GM19395 (cell line): Measurements from ENCODE around the gene CSF3.

ENCODE experiments used
- ATAC-seq: cut with Tn5 transposase; IDR thresholded peaks from one replicate; pipeline ENCODE4 v1.9.1; 2021; ENCODE audit warnings: mild to moderate bottlenecking, moderate library complexity; ENCODE audit not compliant: unreplicated experiment

CSF3 gene

GRCh38 chr17:40059729-40060475, 44.7 kb downstream of the CSF3 start:
- ATAC-seq, result no peak

- ATAC-seq, result no peak
Observed at GRCh38 chr17:40060887-40061608, 45.8 kb downstream of the CSF3 start.

GRCh38 chr17:40061609-40062038, 46.4 kb downstream of the CSF3 start:
- ATAC-seq, result no peak

DNA sequence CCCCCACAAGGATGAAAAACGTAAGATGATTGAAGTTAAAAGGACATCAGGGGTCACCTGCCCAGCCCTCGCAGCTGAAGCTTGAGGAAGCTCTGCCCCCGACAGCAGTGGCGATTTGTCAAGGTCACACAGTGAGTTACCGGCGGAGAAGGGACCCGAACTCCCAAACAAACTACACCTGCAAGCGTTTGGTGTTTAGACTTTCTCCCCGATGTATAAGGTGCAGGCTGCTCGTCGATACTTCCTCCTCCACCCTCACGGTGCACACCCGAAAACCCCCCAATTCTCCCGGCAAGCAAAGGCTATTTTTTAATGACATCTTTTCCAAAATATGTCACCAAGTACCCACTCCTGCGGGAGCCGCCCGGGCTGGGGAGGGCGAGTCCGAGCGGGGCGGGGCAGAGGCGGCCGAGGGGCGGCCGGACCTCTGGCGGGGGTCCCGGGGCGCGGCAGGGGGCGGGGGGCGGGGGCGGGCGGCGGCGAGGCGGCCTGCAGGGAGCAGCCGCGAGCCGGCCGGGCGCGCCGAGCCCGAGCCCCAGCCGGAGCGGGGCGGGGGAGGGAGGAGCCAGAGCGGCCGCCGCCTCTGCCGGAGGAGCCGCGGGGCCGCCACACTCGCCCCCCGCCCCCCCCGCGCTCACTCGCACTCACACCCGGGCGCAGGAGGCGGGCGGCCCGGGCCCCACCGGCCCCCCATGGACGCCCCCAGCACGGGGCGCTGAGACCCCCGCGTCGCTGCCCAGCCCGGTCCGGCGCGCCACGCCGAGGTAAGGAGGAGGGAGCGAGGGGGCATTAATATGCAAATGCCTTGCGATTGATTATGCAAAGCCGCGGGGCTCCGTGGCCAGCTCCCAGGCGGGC, 47.3 kb downstream of the CSF3 start, which contains the start of gene THRA:
Gene THRA (plus strand): TSS at position 637 of the 858 bp plus-strand sequence. CDS start 11,524 bp downstream, outside the sequence.
- no peak for ATAC-seq

DNA sequence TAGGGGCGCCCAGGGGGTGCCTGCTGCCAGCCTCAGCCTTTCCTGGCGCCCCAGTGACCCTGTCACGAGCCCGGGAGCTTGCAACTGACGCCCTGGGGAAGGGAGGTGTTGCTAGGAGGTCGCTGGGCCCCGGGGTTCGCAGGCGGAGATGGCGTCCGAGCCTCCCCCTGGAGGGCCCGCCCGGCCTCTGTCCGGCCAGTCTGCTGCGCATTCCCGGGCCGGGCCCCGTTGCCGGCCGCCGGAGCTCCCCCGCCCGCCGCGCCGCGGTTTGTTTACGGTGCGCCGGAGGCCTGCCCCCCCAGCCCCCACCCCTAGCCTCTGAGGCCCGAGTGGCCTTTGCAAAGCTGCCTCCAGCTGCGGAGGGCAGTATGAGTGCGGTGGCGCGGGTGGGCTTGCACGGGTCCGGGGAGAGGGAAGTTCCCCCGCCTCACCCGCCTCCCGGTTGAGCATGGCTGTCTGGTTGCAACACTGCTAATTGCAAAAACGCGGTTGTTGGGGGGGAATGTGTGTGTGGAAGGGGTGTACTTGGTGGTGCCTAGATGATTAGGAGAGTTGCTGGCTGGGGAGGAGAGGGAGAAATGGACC, 48.0 kb downstream of the CSF3 start:
- no peak for ATAC-seq

GRCh38 chr17:40063901-40064531, 48.8 kb downstream of the CSF3 start:
- ATAC-seq, result no peak

GRCh38 chr17:40064971-40065768, 49.9 kb downstream of the CSF3 start:
- no peak for ATAC-seq

- no peak for ATAC-seq
Observed at GRCh38 chr17:40065769-40066510, 50.7 kb downstream of the CSF3 start.
